ENCODE results near the gene RAB35. TPM values are rescaled to one million over a fixed set of nuclear protein-coding genes. Genes with fewer than 3 reads are reported as not detected.

Gene RAB35
- total and polyA plus RNA-seq, 2 experiments from 2014 or later = 25.4 to 33.4 TPM

DNA sequence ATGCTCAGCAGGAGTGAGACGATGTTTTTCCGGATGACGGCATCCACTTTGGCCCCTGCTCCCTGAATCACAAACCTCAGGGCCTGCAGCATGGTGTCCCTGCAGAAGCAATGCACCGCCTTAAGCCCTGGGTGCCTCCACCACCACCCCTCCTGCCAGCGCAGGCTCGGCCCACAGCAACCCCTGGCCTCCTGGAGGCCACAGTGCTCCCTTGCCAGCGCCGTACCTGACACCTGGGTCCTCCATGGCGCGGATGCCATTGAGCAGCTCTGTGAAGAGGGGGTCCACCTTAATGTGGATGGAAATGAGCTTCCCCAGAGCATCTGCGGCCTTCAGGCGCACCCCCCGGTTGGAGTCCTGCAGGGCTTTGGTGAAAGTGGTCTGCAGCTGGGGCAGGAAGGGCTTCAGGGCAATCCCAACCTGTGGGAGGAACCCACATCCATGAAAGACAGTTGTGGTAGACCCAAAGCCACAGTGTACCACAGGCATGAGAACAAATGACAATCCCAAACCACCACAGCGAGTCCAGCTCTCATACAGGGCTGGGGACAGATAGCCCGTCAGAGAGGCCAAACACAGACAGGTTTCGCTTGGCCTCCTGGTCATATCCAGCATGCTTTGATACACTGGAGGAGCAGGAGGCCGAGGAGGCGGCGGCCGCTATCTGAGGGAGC lies 17.9 kb upstream of the RAB35 start:
- no peak overlapping the region for H3K4me3 ChIP-seq
- DNase-seq (ENCODE audit: low read depth in 1 of 2, low spot score in 1 of 2) = no peak
- no peak overlapping the region for H3K27ac ChIP-seq
- no peaks in the 10 kb centered on the region for H3K9me3 ChIP-seq (ENCODE audit: low read depth)
- no peaks in the 10 kb centered on the region for H3K27me3 ChIP-seq
- peaks cover 92% of the 10 kb centered on the region for H3K36me3 ChIP-seq
- H3K4me1 ChIP-seq (ENCODE audit: low read depth) = no peaks in the 10 kb centered on the region
- no peak for TF ChIP-seq CTCF (IDR thresholded peaks at IDR 0.05; ENCODE audit: low read depth, low read length)

GRCh38 chr12:120132863-120133385 lies 16.4 kb upstream of the RAB35 start:
- H3K36me3 ChIP-seq = peaks cover 89% of the 10 kb centered on the region
- no peak for TF ChIP-seq CTCF (IDR thresholded peaks at IDR 0.05; ENCODE audit: low read depth, low read length)

GRCh38 chr12:120132054-120132836 lies 15.7 kb upstream of the RAB35 start:
- TF ChIP-seq CTCF (IDR thresholded peaks at IDR 0.05; ENCODE audit: low read depth, low read length) = no peak
- Histone ChIP-seq H3K4me3 (no peak overlapping the region), H3K4me1 (ENCODE audit: low read depth) (no peaks in the 10 kb centered on the region), H3K27me3 (no peaks in the 10 kb centered on the region), H3K9me3 (ENCODE audit: low read depth) (no peaks in the 10 kb centered on the region), H3K27ac (no peak overlapping the region), H3K36me3 (peaks cover 91% of the 10 kb centered on the region)
- DNase-seq (ENCODE audit: low read depth in 1 of 2, low spot score in 1 of 2) = no peak

More at GRCh38 chr12:120132863-120133385, 16.4 kb upstream of the RAB35 start:
- no peak overlapping the region for H3K4me3 ChIP-seq
- no peak for DNase-seq (ENCODE audit: low read depth in 1 of 2, low spot score in 1 of 2)
- H3K9me3 ChIP-seq (ENCODE audit: low read depth) = no peaks in the 10 kb centered on the region
- H3K27me3 ChIP-seq = no peaks in the 10 kb centered on the region
- H3K4me1 ChIP-seq (ENCODE audit: low read depth) = no peaks in the 10 kb centered on the region
- H3K27ac ChIP-seq = no peak overlapping the region

DNA sequence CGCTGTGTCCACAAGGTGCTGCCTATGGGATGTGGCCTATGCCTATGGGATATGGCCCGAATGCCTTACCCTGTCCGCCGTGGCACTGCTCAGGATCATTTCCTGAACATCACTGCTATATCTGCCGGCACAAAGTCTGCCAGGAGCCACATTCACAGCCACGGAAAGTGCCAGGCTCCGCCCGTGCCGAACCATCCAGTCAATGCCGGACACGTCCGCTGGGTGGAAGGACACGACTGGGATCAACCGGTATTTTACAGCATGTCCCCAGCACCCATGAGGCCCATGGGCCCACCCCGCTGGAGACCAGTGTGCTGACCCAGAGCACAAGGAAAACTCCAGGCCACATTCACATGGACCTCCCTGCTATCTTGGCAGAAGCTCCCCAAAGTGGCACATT lies 14.6 kb upstream of the RAB35 start:
- Histone ChIP-seq H3K27me3 (no peaks in the 10 kb centered on the region), H3K4me3 (no peak overlapping the region), H3K36me3 (peaks cover 86% of the 10 kb centered on the region), H3K27ac (no peak overlapping the region), H3K9me3 (ENCODE audit: low read depth) (no peaks in the 10 kb centered on the region), H3K4me1 (ENCODE audit: low read depth) (no peaks in the 10 kb centered on the region)
- no peak for DNase-seq (ENCODE audit: low read depth in 1 of 2, low spot score in 1 of 2)
- TF ChIP-seq CTCF (IDR thresholded peaks at IDR 0.05; ENCODE audit: low read depth, low read length) = no peak

DNA sequence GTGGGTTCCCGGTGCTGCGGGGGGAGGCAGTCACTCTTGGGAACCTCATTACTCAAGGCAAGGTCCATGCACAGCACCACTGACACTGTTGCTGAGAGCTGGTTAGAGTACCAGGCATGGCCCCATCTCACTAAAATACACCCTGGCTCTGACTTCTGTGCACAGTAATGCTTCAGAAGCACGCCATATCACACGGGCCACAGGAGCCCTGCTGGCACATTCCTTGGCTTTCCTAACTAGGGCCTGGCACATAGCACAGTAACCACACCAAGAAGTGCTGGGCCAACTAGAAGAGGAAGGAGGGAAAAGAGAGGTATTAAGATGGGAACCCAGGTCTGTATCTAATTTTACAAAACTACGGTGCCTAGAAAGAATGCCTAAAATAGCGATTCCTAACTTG lies 13.5 kb upstream of the RAB35 start:
- Histone ChIP-seq H3K27ac (no peak overlapping the region), H3K9me3 (ENCODE audit: low read depth) (no peaks in the 10 kb centered on the region), H3K4me3 (no peak overlapping the region), H3K36me3 (peaks cover 75% of the 10 kb centered on the region), H3K4me1 (ENCODE audit: low read depth) (no peaks in the 10 kb centered on the region), H3K27me3 (no peaks in the 10 kb centered on the region)
- no peak for TF ChIP-seq CTCF (IDR thresholded peaks at IDR 0.05; ENCODE audit: low read depth, low read length)
- no peak for DNase-seq (ENCODE audit: low read depth in 1 of 2, low spot score in 1 of 2)
